ENCODE measurements around the gene SYTL5. TPM values are rescaled to one million over a fixed set of nuclear protein-coding genes. Genes with fewer than 3 reads are reported as not detected.

Gene SYTL5
- total RNA-seq, 2 experiments from 2014 or later, result not detected

Other genes with a start within 250 kb of the SYTL5 start
- not detected for gene CYBB, start 226.5 kb upstream of the SYTL5 start, total RNA-seq
- gene DYNLT3, start 159.0 kb upstream of the SYTL5 start, total RNA-seq, result 10 to 100 TPM; 17.8 to 20.5 TPM
- gene SRPX, start 214.3 kb downstream of the SYTL5 start, total RNA-seq, result under 1 TPM; 0.25 to 0.63 TPM